HEK293T (cell line): ENCODE data around the gene FGF14.

ENCODE experiments used
- CTCF ChIA-PET: fragments of 350-600 bp; formaldehyde crosslinking; extraction: SDS; loops from one replicate; lab custom pipeline; 2021; ENCODE audit warnings: antibody characterized with exemption, inconsistent platforms; lab: Yijun Ruan, JAX
- POLR2A ChIA-PET: fragments of 350-600 bp; formaldehyde crosslinking; extraction: SDS; loops from one replicate; lab custom pipeline; 2020; ENCODE audit warnings: antibody characterized with exemption, inconsistent platforms; lab: Yijun Ruan, JAX
- DNase-seq: peaks from one replicate; pipeline ENCODE4 v3.0.0; 2012; ENCODE audit warnings: mixed read lengths; ENCODE audit errors: extremely low spot score
- ARNT ChIP-seq: fragments of 450-650 bp; IDR thresholded peaks from 2 replicates; pipeline ENCODE4 v1.6.1; 2017; ENCODE audit warnings: mild to moderate bottlenecking
- BHLHE40 ChIP-seq: fragments of 450-650 bp; IDR thresholded peaks from 2 replicates; pipeline ENCODE4 v1.6.1; 2016; ENCODE audit warnings: mild to moderate bottlenecking, moderate library complexity, borderline replicate concordance
- CTBP1 ChIP-seq: fragments of 450-650 bp; IDR thresholded peaks from 2 replicates; pipeline ENCODE4 v1.6.1; 2016; ENCODE audit warnings: borderline replicate concordance
- ELF4 ChIP-seq: fragments of 450-650 bp; IDR thresholded peaks from 2 replicates; pipeline ENCODE4 v1.6.1; 2017; ENCODE audit warnings: antibody characterized with exemption
- FOXA1 ChIP-seq: fragments of 450-650 bp; IDR thresholded peaks from 2 replicates; pipeline ENCODE4 v1.6.1; 2016; ENCODE audit warnings: mild to moderate bottlenecking
- FOXK2 ChIP-seq: fragments of 450-650 bp; IDR thresholded peaks from 2 replicates; pipeline ENCODE4 v1.6.1; 2016; ENCODE audit warnings: mild to moderate bottlenecking
- FOXM1 ChIP-seq: fragments of 450-650 bp; IDR thresholded peaks from 2 replicates; pipeline ENCODE4 v1.6.1; 2017; ENCODE audit warnings: mild to moderate bottlenecking, borderline replicate concordance
- HDGF ChIP-seq: fragments of 450-650 bp; IDR thresholded peaks from 2 replicates; pipeline ENCODE4 v1.6.1; 2017; ENCODE audit warnings: antibody characterized with exemption, borderline replicate concordance
- L3MBTL2 ChIP-seq: fragments of 450-650 bp; conservative IDR thresholded peaks from 2 replicates; pipeline ENCODE4 v1.6.1; 2016; ENCODE audit warnings: mild to moderate bottlenecking
- LEF1 ChIP-seq: fragments of 450-650 bp; IDR thresholded peaks from 2 replicates; pipeline ENCODE4 v1.6.1; 2017; ENCODE audit warnings: mild to moderate bottlenecking, borderline replicate concordance
- NFRKB ChIP-seq: fragments of 450-650 bp; IDR thresholded peaks from 2 replicates; pipeline ENCODE4 v1.6.1; 2016; ENCODE audit warnings: mild to moderate bottlenecking, moderate library complexity
- SP1 ChIP-seq: fragments of 450-650 bp; IDR thresholded peaks from 2 replicates; pipeline ENCODE4 v1.6.1; 2017
- SUZ12 ChIP-seq: fragments of 450-650 bp; IDR thresholded peaks from 2 replicates; pipeline ENCODE4 v1.6.1; 2016; ENCODE audit warnings: mild to moderate bottlenecking
- TARDBP ChIP-seq: fragments of 450-650 bp; IDR thresholded peaks from 2 replicates; pipeline ENCODE4 v1.6.1; 2016
- ZNF384 ChIP-seq: fragments of 450-650 bp; IDR thresholded peaks from 2 replicates; pipeline ENCODE4 v1.6.1; 2016
- TF ChIP-seq, protein P1 (sequence below): fragments of 450-650 bp; IDR thresholded peaks from 2 replicates; pipeline ENCODE4 v1.6.1; 2016

Gene FGF14

DNA sequence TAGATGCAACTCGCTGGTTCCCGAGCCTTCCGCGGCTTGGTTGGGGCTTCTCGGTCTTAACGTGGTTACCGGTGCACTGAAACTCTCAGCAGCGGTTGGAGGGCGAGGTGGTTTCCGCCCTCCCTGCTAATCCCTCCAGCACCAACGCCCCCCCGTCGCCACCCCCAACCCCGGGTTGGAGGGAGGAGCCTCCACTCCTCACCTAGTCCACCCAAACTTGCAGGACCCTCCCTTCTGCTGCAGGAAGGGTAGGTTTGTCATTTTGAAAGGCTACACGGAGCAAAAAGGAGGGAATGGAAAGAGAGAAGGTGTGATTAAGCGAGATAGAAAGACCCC lies 484.4 kb downstream of the FGF14 start:
- POLR2A ChIA-PET = no interaction called here
- no peak for DNase-seq
- no peak for TF ChIP-seq SUZ12
- no peak for TF ChIP-seq ELF4
- TF ChIP-seq HDGF = no peak
- CTCF ChIA-PET = no interaction called here

DNA sequence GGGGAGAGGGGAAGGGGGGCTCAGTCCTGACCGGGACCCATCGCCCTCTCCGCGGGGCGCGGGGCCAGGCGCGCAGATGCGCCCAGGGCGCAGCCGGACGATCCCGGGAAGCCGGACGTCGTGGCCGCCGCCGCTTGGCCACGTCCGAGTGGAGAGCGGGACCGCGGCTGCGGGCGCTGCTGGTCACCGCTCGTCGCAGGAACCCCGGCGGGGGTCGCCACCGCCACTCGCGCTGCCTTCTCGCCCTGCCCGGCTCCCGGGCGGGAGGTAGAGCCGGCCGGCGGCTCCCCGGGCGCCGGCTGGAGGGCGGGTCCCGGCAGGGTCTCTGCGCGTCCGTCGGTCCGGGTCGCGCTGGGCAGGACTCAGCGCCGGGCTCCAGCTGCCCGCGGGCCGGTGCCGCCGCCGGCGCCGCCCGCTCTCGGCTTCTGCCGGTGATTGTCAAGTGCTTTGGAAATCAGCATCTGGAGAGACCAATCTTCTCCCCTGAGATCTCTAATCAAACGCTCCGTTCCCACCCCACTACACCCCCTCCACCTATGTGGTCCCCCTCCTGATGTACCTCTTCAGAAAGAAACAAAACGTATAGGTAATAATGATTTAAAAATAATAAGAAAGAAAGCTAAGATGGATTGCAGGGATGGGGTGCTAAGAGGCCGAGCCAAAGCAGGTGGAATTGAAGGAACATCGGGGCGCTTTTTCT lies 484.9 kb downstream of the FGF14 start:
- POLR2A ChIA-PET = no interaction called here
- DNase-seq = no peak
- CTCF ChIA-PET = no interaction called here
- no peak for TF ChIP-seq LEF1
- no peak for TF ChIP-seq NFRKB
- TF ChIP-seq HDGF = no peak
- TF ChIP-seq FOXM1 = no peak
- TF ChIP-seq FOXA1 = no peak
- TF ChIP-seq L3MBTL2 = no peak

DNA sequence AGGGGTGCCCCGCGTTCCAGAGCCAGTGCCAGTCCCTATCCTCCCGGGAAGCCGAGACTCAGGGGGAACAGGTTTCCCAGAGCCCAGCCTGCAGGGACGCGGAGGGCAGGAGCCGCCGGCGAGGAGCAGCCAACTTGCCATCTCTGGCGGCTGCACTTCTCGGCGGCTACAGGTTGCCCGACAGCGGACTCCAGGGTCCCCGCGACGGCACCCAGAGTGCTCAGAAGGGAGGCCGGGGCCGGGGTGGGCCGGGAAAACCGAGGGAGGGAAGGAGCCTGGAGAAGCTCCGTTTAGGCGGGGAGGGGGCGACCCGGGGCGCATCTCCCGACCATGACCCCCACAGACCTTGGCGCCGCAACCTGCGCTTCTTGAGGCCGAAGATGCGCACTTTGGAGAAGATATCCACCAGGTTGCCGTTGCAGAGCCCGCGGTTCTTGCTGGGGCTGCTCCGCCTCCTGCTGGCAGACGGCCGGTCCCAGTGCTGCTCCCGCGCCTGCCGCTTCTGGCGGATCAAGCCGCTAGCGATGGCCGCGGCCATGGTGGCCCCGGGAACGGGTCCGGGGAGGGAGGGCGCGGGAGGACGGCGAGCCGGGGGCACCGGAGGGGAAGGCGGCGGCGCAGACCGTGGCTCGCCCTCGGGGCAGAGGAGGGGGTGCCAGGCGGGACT lies 485.6 kb downstream of the FGF14 start:
- ChIA-PET POLR2A (no interaction called here), CTCF (no interaction called here)
- TF ChIP-seq BHLHE40 (no peak), TARDBP (no peak), FOXA1 (no peak), ZNF384 (no peak), NFRKB (no peak), LEF1 (no peak), FOXM1 (no peak), FOXK2 (no peak), HDGF (no peak), ARNT (no peak), L3MBTL2 (no peak), SUZ12 (no peak), ELF4 (no peak), SP1 (no peak), CTBP1 (no peak)
- TF ChIP-seq, protein P1, sequence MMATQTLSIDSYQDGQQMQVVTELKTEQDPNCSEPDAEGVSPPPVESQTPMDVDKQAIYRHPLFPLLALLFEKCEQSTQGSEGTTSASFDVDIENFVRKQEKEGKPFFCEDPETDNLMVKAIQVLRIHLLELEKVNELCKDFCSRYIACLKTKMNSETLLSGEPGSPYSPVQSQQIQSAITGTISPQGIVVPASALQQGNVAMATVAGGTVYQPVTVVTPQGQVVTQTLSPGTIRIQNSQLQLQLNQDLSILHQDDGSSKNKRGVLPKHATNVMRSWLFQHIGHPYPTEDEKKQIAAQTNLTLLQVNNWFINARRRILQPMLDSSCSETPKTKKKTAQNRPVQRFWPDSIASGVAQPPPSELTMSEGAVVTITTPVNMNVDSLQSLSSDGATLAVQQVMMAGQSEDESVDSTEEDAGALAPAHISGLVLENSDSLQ = no peak
- peak; percentile 19 for DNase-seq

DNA sequence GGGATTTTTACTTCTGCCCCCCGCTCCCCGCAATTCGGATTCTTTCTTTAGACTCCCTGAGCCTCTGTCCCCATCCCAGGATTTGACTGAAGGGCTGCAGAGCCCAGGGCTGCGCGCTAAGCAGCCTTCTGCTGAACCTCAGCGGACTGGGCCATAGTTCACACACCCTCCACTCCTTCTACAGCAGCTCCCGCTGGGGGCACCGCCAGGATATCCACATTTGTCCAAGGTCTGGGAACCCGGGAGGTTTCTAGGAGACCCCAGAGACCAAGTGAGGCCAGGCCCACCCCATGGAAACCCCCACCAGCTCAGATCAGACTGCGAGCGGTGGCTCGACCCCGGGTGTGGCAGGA lies 486.1 kb downstream of the FGF14 start:
- POLR2A ChIA-PET = no interaction called here
- no peak for DNase-seq
- CTCF ChIA-PET = no interaction called here
- TF ChIP-seq FOXK2 = no peak
- no peak for TF ChIP-seq TARDBP
- TF ChIP-seq FOXM1 = no peak
- TF ChIP-seq ELF4 = no peak
- no peak for TF ChIP-seq SUZ12
- TF ChIP-seq, protein P1 = no peak

DNA sequence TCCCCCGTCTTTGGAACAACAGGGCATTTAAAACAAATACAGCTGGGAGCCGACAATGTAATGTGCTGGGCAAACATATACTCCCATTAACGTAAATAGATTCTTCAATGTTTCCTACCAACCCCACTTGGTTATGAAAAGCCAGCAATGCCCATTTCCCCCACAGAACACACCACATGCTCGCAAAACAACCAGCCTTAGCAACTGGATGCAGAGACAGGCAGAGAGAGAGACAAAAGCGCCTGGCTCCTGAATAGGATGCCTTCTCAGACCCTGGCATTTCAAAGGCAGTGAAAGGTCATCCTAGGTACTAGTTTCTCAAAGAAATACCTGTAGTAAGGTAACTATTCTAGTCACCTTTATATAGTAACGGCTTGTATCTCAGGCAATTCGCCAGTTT lies 486.5 kb downstream of the FGF14 start:
- POLR2A ChIA-PET = no interaction called here
- no peak for DNase-seq
- no peak for TF ChIP-seq L3MBTL2
- TF ChIP-seq CTBP1 = no peak
- TF ChIP-seq ZNF384 = no peak
- TF ChIP-seq HDGF = no peak
- TF ChIP-seq TARDBP = no peak
- TF ChIP-seq, protein P1 = no peak
- TF ChIP-seq SP1 = no peak
- no peak for TF ChIP-seq FOXK2
- TF ChIP-seq ELF4 = no peak
- TF ChIP-seq FOXM1 = no peak
- CTCF ChIA-PET = no interaction called here

DNA sequence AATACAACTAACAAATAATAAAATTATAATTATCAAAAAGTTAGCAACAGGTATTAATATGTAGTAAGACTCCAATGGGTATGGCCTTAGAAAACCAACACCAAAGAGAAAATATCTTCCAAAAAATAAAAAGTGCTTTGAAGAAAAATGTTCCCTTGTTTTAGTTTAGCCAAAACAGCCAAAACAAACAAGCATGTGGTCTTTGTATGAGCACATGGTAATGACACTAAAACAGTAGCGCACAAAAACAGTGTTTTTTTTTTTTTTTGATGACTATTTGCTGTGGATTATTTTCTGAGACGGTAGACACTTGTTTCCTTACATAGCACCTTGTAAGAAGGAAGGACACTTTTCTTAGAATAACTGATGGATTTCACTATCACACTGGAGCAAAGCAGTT lies 490.1 kb downstream of the FGF14 start:
- DNase-seq = no peak
- no peak for TF ChIP-seq FOXM1
- TF ChIP-seq NFRKB = no peak
- TF ChIP-seq FOXK2 = no peak
- no peak for TF ChIP-seq SUZ12
- no peak for TF ChIP-seq L3MBTL2
- TF ChIP-seq SP1 = no peak
- TF ChIP-seq ELF4 = no peak
- ChIA-PET POLR2A (no interaction called here), CTCF (no interaction called here)

DNA sequence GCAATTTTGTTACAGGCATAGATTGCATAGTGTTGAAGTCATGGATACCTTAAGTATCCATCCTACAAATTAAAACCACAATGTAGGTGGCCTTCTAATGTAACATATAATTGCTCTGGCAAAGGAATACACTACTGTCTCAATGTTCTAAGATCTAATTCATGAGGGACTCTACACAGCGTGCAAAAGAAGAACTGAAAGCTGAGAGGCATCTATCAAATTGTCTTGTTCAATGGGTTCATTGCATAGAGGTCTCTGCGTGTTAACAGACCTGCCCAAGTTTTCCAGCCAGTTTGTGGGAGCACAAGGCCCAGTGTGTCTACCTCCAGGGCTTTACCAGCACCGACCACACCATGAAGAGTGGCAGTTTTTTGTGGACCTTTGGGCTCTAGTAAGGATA lies 498.0 kb downstream of the FGF14 start:
- TF ChIP-seq FOXK2 (no peak), L3MBTL2 (no peak)
- no peak for DNase-seq
- ChIA-PET POLR2A (no interaction called here), CTCF (no interaction called here)
